ENCODE measurements around the gene PFKL.

GRCh38 chr21:44293551-44294231, 6.2 kb upstream of the PFKL start:
- no peak for TF ChIP-seq CTCF (IDR thresholded peaks at IDR 0.05)
- no peak for TF ChIP-seq EZH2 (IDR thresholded peaks at IDR 0.05)
- no peak for TF ChIP-seq EZH2phosphoT487 (IDR thresholded peaks at IDR 0.05)

Data from neural progenitor cell (in vitro differentiated cells).